Mesenchymal stem cell (in vitro differentiated cells and primary cell): ENCODE measurements around the gene PCYOX1L.

ENCODE experiments used
- DNase-seq: peaks from one replicate; pipeline ENCODE4 v3.0.0-alpha.2; 2013
- H2AFZ ChIP-seq: one replicate; pipeline ENCODE4 v1.6.1; 2013; ENCODE audit warnings: low read depth, mild to moderate bottlenecking, control low read depth, inconsistent platforms, low read length, moderate library complexity
- H2AK5ac ChIP-seq: 2 replicates; pipeline ENCODE4 v1.6.1; 2013; ENCODE audit warnings: low read length, moderate library complexity, mild to moderate bottlenecking, inconsistent platforms; ENCODE audit not compliant: severe bottlenecking
- H2BK120ac ChIP-seq: one replicate; pipeline ENCODE4 v1.6.1; 2013; ENCODE audit warnings: low read depth, mild to moderate bottlenecking, inconsistent platforms, low read length, moderate library complexity
- H2BK12ac ChIP-seq, 2 experiments: one replicate each; pipeline ENCODE4 v1.6.1; 2013; ENCODE audit warnings: inconsistent platforms in 2 of 2, low read length in 2 of 2, mild to moderate bottlenecking in 2 of 2, moderate library complexity in 2 of 2, control low read depth in 1 of 2
- H2BK15ac ChIP-seq: one replicate; pipeline ENCODE4 v1.6.1; 2013; ENCODE audit warnings: mild to moderate bottlenecking, low read depth, inconsistent platforms; ENCODE audit not compliant: poor library complexity, severe bottlenecking
- H2BK5ac ChIP-seq: 2 replicates; pipeline ENCODE4 v1.6.1; 2013; ENCODE audit warnings: low read depth, mild to moderate bottlenecking, low read length, control low read depth, inconsistent platforms; ENCODE audit not compliant: poor library complexity, severe bottlenecking
- H3K14ac ChIP-seq, 2 experiments: one replicate each; pipeline ENCODE4 v1.6.1; 2013; ENCODE audit warnings: inconsistent platforms in 2 of 2, low read length in 2 of 2, control low read depth in 1 of 2, mild to moderate bottlenecking in 1 of 2, moderate library complexity in 1 of 2
- H3K18ac ChIP-seq, 2 experiments: one replicate each; pipeline ENCODE4 v1.6.1; 2013; ENCODE audit warnings: inconsistent platforms in 2 of 2, low read length in 2 of 2, control low read depth in 1 of 2, low read depth in 1 of 2, mild to moderate bottlenecking in 1 of 2
- H3K23ac ChIP-seq, 2 experiments: one replicate each; pipeline ENCODE4 v1.6.1; 2013; ENCODE audit warnings: inconsistent platforms in 2 of 2, low read length in 2 of 2, mild to moderate bottlenecking in 2 of 2, moderate library complexity in 2 of 2, control low read depth in 1 of 2
- H3K27ac ChIP-seq: 2 replicates; pipeline ENCODE4 v1.5.1; 2013; ENCODE audit warnings: mild to moderate bottlenecking, moderate library complexity, low read length, control low read depth, inconsistent platforms; ENCODE audit not compliant: poor library complexity, severe bottlenecking
- H3K27me3 ChIP-seq, 2 experiments: 2 replicates each; pipeline versions ENCODE4 v1.6.1 to v1.7.0; 2013; ENCODE audit warnings: low read length in 2 of 2, mild to moderate bottlenecking in 2 of 2, moderate library complexity in 2 of 2, control low read depth in 1 of 2, inconsistent platforms in 1 of 2; ENCODE audit not compliant: control insufficient read depth in 1 of 2, insufficient read depth in 1 of 2
- H3K36me3 ChIP-seq, 2 experiments: 2 replicates each; pipeline versions ENCODE4 v1.6.1 to v1.7.0; 2013; ENCODE audit warnings: low read length in 2 of 2, control low read depth in 1 of 2, inconsistent platforms in 1 of 2, low read depth in 1 of 2, mild to moderate bottlenecking in 1 of 2; ENCODE audit not compliant: insufficient read depth in 2 of 2, control insufficient read depth in 1 of 2
- H3K4ac ChIP-seq, 2 experiments: one replicate each; pipeline ENCODE4 v1.6.1; 2013; ENCODE audit warnings: inconsistent platforms in 2 of 2, low read length in 2 of 2, mild to moderate bottlenecking in 2 of 2, moderate library complexity in 2 of 2, control low read depth in 1 of 2, low read depth in 1 of 2
- H3K4me1 ChIP-seq: 2 replicates; pipeline ENCODE4 v1.6.1; 2013; ENCODE audit warnings: low read depth, low read length, control low read depth; ENCODE audit not compliant: control insufficient read depth, insufficient read depth
- H3K4me2 ChIP-seq: 2 replicates; pipeline ENCODE4 v1.6.1; 2013; ENCODE audit warnings: low read length, mild to moderate bottlenecking, inconsistent platforms; ENCODE audit not compliant: poor library complexity, severe bottlenecking
- H3K4me3 ChIP-seq, 2 experiments: 2 replicates each; pipeline versions ENCODE4 v1.5.1 to v1.7.0; 2013; ENCODE audit warnings: low read length in 2 of 2, mild to moderate bottlenecking in 2 of 2, control low read depth in 1 of 2, low read depth in 1 of 2; ENCODE audit not compliant: insufficient read depth in 1 of 2
- H3K79me1 ChIP-seq: replicated peaks from 2 replicates; pipeline ENCODE4 v1.6.1; 2013; ENCODE audit warnings: mild to moderate bottlenecking, control low read depth, low read length, inconsistent platforms; ENCODE audit not compliant: poor library complexity, severe bottlenecking
- H3K9ac ChIP-seq: 2 replicates; pipeline ENCODE4 v1.7.0; 2013; ENCODE audit warnings: mild to moderate bottlenecking, low read length, moderate library complexity
- H3K9me3 ChIP-seq: 2 replicates; pipeline ENCODE4 v1.7.0; 2013; ENCODE audit warnings: mild to moderate bottlenecking, low read length; ENCODE audit not compliant: control insufficient read depth
- H4K8ac ChIP-seq: one replicate; pipeline ENCODE4 v1.6.1; 2013; ENCODE audit warnings: inconsistent platforms, mild to moderate bottlenecking, low read length, moderate library complexity
- H4K91ac ChIP-seq: one replicate; pipeline ENCODE4 v1.6.1; 2013; ENCODE audit warnings: mild to moderate bottlenecking, low read length, inconsistent platforms
- WGBS: methylation state at CpG from one replicate; pipeline ENCODE4 v1.1.7; 2013; ENCODE audit warnings: mixed read lengths; 5-methylcytosine and 5-hydroxymethylcytosine counted together

PCYOX1L gene

DNA sequence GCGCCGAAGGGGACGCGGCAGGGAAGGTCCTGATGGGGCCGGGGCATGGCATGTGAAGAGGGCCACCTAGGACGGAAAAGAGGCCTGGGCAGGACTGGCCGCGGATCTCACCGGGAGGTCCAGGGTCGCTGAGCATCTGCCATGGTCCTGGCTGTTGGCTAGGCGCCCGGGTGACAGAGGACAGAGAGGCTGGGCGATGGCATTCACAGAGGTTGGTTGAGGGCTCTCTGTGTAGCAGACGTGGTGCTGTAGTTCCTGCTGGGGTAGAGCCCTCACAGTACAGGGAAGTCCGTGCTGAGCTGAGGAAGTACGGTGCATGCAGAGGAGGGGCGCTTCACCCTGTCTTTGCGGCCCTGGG, 427 bp downstream of the PCYOX1L start:
- Histone ChIP-seq H3K36me3 (peaks cover 5 to 23% of the 10 kb centered on the region in 2 experiments), H3K18ac (peak overlapping the region; percentile 13 to 69), H3K9me3 (no peaks in the 10 kb centered on the region), H2BK12ac (no peak overlapping the region), H2BK15ac (no peak overlapping the region), H3K14ac (peak overlapping the region in 1 of 2 experiments; percentile 35), H3K4me2 (peak overlapping the region; percentile 61), H3K79me1 (peaks cover 2% of the 10 kb centered on the region), H2BK120ac (no peak overlapping the region), H3K9ac (peak overlapping the region; percentile 87), H3K4me1 (peaks cover 5% of the 10 kb centered on the region), H3K4me3 (peak overlapping the region; percentile 79 to 91), H3K23ac (no peak overlapping the region), H2AFZ (peak overlapping the region; percentile 81), H2AK5ac (no peak overlapping the region), H4K8ac (peak overlapping the region; percentile 4), H3K27ac (no peak overlapping the region), H2BK5ac (no peak overlapping the region), H4K91ac (peak overlapping the region; percentile 43), H3K4ac (peak overlapping the region in 1 of 2 experiments; percentile 52), H3K27me3 (no peaks in the 10 kb centered on the region)
- no peak for DNase-seq
- WGBS: 3% methylated on average over 15 of the region's 18 CpGs

DNA sequence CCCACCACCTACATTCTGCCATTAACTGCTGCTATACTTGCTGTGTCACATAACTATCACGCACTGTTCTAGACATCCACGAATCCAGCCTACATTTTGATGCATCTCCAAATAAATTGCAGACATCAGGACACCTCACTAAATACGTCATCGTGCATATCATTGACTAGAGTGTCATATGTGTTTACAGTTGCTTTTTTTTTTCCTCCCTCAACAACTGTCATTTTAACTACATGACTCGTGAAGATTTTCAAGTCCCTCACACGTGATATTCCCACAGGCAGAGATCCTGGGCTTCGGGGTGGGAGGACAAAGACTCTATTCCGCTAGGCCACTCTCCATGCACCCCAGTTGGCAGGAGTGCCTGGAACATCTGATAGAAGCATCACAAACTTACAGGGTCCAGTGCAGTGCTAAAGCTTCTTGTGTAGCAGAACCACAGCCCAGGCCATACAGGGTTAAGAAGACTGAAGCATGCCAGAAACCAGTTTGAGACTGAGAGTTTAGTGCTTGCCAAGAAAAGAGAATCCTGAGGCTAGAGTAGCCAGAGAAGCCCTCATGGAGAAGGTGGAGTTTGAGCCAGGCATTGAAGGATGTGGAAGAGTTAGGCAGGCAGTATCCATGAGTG, 1.1 kb downstream of the PCYOX1L start:
- DNase-seq: peak; percentile 34
- H3K4me2 ChIP-seq: no peak overlapping the region
- H3K27ac ChIP-seq: no peak overlapping the region
- H2BK5ac ChIP-seq: no peak overlapping the region
- H3K27me3 ChIP-seq: no peaks in the 10 kb centered on the region
- no peak overlapping the region for H3K4ac ChIP-seq
- H3K9me3 ChIP-seq: no peaks in the 10 kb centered on the region
- H3K14ac ChIP-seq: no peak overlapping the region
- no peak overlapping the region for H2AK5ac ChIP-seq
- 91% methylated on average over 8 of the region's 8 CpGs for WGBS
- H3K36me3 ChIP-seq: peaks cover 5 to 16% of the 10 kb centered on the region in 2 experiments
- H4K91ac ChIP-seq: no peak overlapping the region
- H3K23ac ChIP-seq: no peak overlapping the region
- H2AFZ ChIP-seq: no peak overlapping the region
- H2BK15ac ChIP-seq: no peak overlapping the region
- peak overlapping the region in 1 of 2 experiments; percentile 91 for H3K4me3 ChIP-seq
- H3K18ac ChIP-seq: no peak overlapping the region
- H3K4me1 ChIP-seq: peaks cover 5% of the 10 kb centered on the region
- H3K9ac ChIP-seq: peak overlapping the region; percentile 87
- no peak overlapping the region for H4K8ac ChIP-seq
- H2BK120ac ChIP-seq: no peak overlapping the region
- H3K79me1 ChIP-seq: peaks cover 2% of the 10 kb centered on the region
- no peak overlapping the region for H2BK12ac ChIP-seq

DNA sequence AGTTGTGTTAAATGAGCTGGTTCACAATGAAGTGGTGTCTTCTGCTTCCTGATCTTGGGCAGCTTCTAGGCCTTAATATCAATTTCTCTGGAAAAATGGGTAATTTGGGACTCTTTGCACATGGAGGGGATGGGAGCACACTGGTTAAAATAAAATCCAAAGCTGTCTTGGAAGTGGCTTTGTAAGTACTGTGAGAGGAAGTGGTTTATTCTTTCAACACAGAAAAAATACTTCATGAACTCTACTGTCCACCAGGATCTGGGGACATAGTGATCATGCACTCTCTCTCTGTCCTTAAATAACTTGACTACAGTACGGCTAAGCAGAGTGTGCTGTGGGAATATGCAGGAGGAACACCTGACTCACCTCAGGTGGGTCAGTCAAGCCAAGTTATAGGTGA, 2.4 kb downstream of the PCYOX1L start:
- no peak overlapping the region for H3K4me2 ChIP-seq
- H2BK15ac ChIP-seq: no peak overlapping the region
- H3K9ac ChIP-seq: no peak overlapping the region
- H2BK12ac ChIP-seq: no peak overlapping the region
- H3K14ac ChIP-seq: no peak overlapping the region
- no peak overlapping the region for H3K27ac ChIP-seq
- peaks cover 5% of the 10 kb centered on the region for H3K4me1 ChIP-seq
- H3K23ac ChIP-seq: no peak overlapping the region
- no peak overlapping the region for H2BK120ac ChIP-seq
- DNase-seq: no peak
- peaks cover 0 to 4% of the 10 kb centered on the region in 2 experiments for H3K36me3 ChIP-seq
- H3K4me3 ChIP-seq: no peak overlapping the region
- H4K91ac ChIP-seq: no peak overlapping the region
- no peak overlapping the region for H2AFZ ChIP-seq
- no peak overlapping the region for H3K18ac ChIP-seq
- H3K27me3 ChIP-seq: no peaks in the 10 kb centered on the region
- H4K8ac ChIP-seq: no peak overlapping the region
- H2BK5ac ChIP-seq: no peak overlapping the region
- H2AK5ac ChIP-seq: no peak overlapping the region
- H3K79me1 ChIP-seq: peaks cover 2% of the 10 kb centered on the region
- H3K9me3 ChIP-seq: no peaks in the 10 kb centered on the region
- 100% methylated on average over 1 of the region's 1 CpG for WGBS
- H3K4ac ChIP-seq: no peak overlapping the region

DNA sequence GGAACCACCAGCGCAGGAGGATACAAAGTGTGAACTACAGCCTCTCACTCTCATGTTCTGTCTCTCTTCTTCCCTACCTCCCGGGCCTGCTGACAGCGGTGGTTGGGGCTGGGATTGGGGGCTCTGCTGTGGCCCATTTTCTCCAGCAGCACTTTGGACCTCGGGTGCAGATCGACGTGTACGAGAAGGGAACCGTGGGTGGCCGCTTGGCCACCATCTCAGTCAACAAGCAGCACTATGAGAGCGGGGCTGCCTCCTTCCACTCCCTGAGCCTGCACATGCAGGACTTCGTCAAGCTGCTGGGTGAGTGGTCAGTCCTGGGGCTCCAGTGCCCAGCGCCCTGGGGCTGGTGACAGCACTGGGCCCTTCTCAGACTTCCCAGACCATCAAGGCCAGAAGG, 4.7 kb downstream of the PCYOX1L start:
- no peaks in the 10 kb centered on the region for H3K36me3 ChIP-seq
- H2AFZ ChIP-seq: no peak overlapping the region
- DNase-seq: no peak
- H2AK5ac ChIP-seq: no peak overlapping the region
- no peak overlapping the region for H3K4ac ChIP-seq
- H3K4me2 ChIP-seq: no peak overlapping the region
- no peak overlapping the region for H4K91ac ChIP-seq
- H2BK12ac ChIP-seq: no peak overlapping the region
- peaks cover 2% of the 10 kb centered on the region for H3K79me1 ChIP-seq
- no peak overlapping the region for H3K9ac ChIP-seq
- H3K27me3 ChIP-seq: no peaks in the 10 kb centered on the region
- H3K4me1 ChIP-seq: peaks cover 4% of the 10 kb centered on the region
- H3K23ac ChIP-seq: no peak overlapping the region
- H3K18ac ChIP-seq: no peak overlapping the region
- no peak overlapping the region for H2BK120ac ChIP-seq
- 94% methylated on average over 12 of the region's 12 CpGs for WGBS
- no peak overlapping the region for H2BK5ac ChIP-seq
- no peak overlapping the region for H4K8ac ChIP-seq
- H3K27ac ChIP-seq: no peak overlapping the region
- no peak overlapping the region for H3K4me3 ChIP-seq
- H3K14ac ChIP-seq: no peak overlapping the region
- H2BK15ac ChIP-seq: no peak overlapping the region
- H3K9me3 ChIP-seq: no peaks in the 10 kb centered on the region
